Measurements from ENCODE around the gene CSTPP1. TPM values are rescaled to one million over a fixed set of nuclear protein-coding genes. Genes with fewer than 3 reads are reported as not detected.

The CSTPP1 gene
- total and polyA plus RNA-seq, 2 of the 8 experiments (the other 6 are each of a cell fraction or from before 2014, with no cell fraction given) = 24.2 to 28.7 TPM

DNA sequence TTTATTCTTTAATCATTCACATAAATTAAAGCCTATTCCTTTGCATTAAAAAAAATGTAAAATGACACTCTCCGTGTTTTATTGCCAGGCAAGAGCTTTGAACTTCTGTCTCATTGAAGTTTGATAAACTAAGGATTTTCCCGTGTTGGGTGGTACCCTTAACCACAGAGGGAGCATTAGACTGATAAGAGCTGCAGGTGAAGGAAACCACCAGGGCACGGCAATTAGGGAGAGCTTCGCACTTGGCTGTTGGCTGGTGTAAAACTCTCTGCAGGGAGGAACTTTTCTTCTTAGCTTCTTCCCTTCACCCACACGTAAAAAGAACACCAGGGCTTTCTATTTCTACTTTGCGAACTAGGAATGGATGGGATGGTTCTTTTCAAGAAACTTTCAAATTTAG is 47.0 kb downstream of the CSTPP1 start:
- Histone ChIP-seq H3K79me1 (ENCODE audit: low read depth, low read length) (no peaks in the 10 kb centered on the region), H2BK120ac (replicated peaks; ENCODE audit: low read depth, low read length) (no peak overlapping the region), H2BK15ac (ENCODE audit: low read length) (no peak overlapping the region), H3K36me3 (ENCODE audit: control insufficient read depth in 2 of 4, insufficient read depth in 4 of 4, low read length in 3 of 4) (no peaks in the 10 kb centered on the region), H3K18ac (ENCODE audit: extremely low read depth, low read length) (no peak overlapping the region), H3K56ac (replicated peaks; ENCODE audit: insufficient read length, low read depth, low read length) (no peak overlapping the region), H3K4me1 (replicated peaks in 1 of 4; ENCODE audit: control insufficient read depth in 3 of 4, insufficient read depth in 4 of 4, low read length in 3 of 4) (peaks cover 0 to 2% (median 0%) of the 10 kb centered on the region in 4 experiments; a peak in 1 of 7 replicates), H3K9ac (replicated peaks in 1 of 4; ENCODE audit: extremely low read depth in 1 of 4, low read depth in 3 of 4, low read length in 3 of 4) (no peak overlapping the region), H4K91ac (replicated peaks; ENCODE audit: insufficient read length, low read length) (no peak overlapping the region), H4K20me1 (replicated peaks in 1 of 2; ENCODE audit: control insufficient read depth in 1 of 2, insufficient read depth in 2 of 2, low read length in 2 of 2) (no peaks in the 10 kb centered on the region), H3K23me2 (ENCODE audit: low read depth, low read length) (no peaks in the 10 kb centered on the region), H2AK5ac (ENCODE audit: low read depth, low read length) (no peak overlapping the region), H3K4ac (replicated peaks; ENCODE audit: insufficient read length, low read depth, low read length) (no peak overlapping the region), H2AFZ (ENCODE audit: low read length) (no peak overlapping the region), H3K4me3 (ENCODE audit: extremely low read depth in 1 of 4, insufficient read depth in 2 of 4, low read depth in 3 of 4, low read length in 4 of 4) (no peak overlapping the region), H3K9me3 (ENCODE audit: insufficient read depth in 2 of 2, low read depth in 1 of 2, low read length in 1 of 2) (no peaks in the 10 kb centered on the region), H3K79me2 (ENCODE audit: control insufficient read depth in 1 of 2, insufficient read depth in 2 of 2, low read length in 2 of 2) (no peaks in the 10 kb centered on the region), H3K27ac (ENCODE audit: low read depth, low read length) (no peak overlapping the region), H2BK20ac (ENCODE audit: low read length) (no peak overlapping the region), H4K5ac (ENCODE audit: insufficient read length, low read depth, low read length) (no peak overlapping the region), H3K23ac (ENCODE audit: insufficient read length) (no peak overlapping the region), H3K27me3 (replicated peaks in 1 of 4; ENCODE audit: control insufficient read depth in 3 of 4, extremely low read depth in 1 of 4, insufficient read depth in 3 of 4, low read length in 3 of 4) (no peaks in the 10 kb centered on the region), H2BK5ac (ENCODE audit: low read depth, low read length) (no peak overlapping the region), H4K8ac (ENCODE audit: extremely low read depth, insufficient read depth, low read length) (no peak overlapping the region), H3K4me2 (ENCODE audit: insufficient read depth in 1 of 2, low read depth in 2 of 2, low read length in 2 of 2) (no peak overlapping the region), H2BK12ac (ENCODE audit: low read depth, low read length) (no peak overlapping the region), H3K14ac (ENCODE audit: insufficient read length) (no peak overlapping the region)
- FAIRE-seq (no peak), DNase-seq (ENCODE audit: low read depth in 1 of 2, low spot score in 2 of 2) (no peak)
- WGBS, 2 experiments (ENCODE audit: extremely low coverage in 1 of 2, insufficient coverage in 1 of 2, insufficient read length in 1 of 2, insufficient replicate concordance in 2 of 2, low coverage in 1 of 2, low lambda C conversion rate in 2 of 2, missing lambda C conversion rate in 1 of 2) = 77% methylated on average over 6 of the region's 6 CpGs; no CpG with 5 or more reads in 1 of the 2 experiments
- CTCF ChIA-PET (ENCODE audit: partially characterized antibody) = interaction anchor here (1.1 to 5.8 kb wide), 4 partner anchors 10 to 171 kb away, joined by 3 to 39 read pairs (median 4); no protein-coding TSS in a partner anchor
- TF ChIP-seq RAD21 (IDR thresholded peaks at IDR 0.05 in 1 of 2, conservative IDR thresholded peaks at IDR 0.05 in 1 of 2; ENCODE audit: low read depth in 2 of 2, low read length in 2 of 2) = peak in 1 of 2 experiments; percentile 10; a peak in 1 of 4 replicates
- TF ChIP-seq NANOG (IDR thresholded peaks at IDR 0.05; ENCODE audit: insufficient read depth, low read depth, low read length, poor library complexity, severe bottlenecking) = no peak
- POLR2A ChIA-PET (ENCODE audit: partially characterized antibody) = interaction anchor here (1.3 kb wide), 1 partner anchor 12 kb away, joined by 3 read pairs; no protein-coding TSS in a partner anchor
